Mesenchymal stem cell (in vitro differentiated cells and primary cell): ENCODE measurements around the gene SPEG.

Experiments used
- DNase-seq: peaks from one replicate; pipeline ENCODE4 v3.0.0-alpha.2; 2013
- H2AFZ ChIP-seq: one replicate; pipeline ENCODE4 v1.6.1; 2013; ENCODE audit warnings: low read depth, mild to moderate bottlenecking, control low read depth, inconsistent platforms, low read length, moderate library complexity
- H2AK5ac ChIP-seq: 2 replicates; pipeline ENCODE4 v1.6.1; 2013; ENCODE audit warnings: low read length, moderate library complexity, mild to moderate bottlenecking, inconsistent platforms; ENCODE audit not compliant: severe bottlenecking
- H2BK120ac ChIP-seq: one replicate; pipeline ENCODE4 v1.6.1; 2013; ENCODE audit warnings: low read depth, mild to moderate bottlenecking, inconsistent platforms, low read length, moderate library complexity
- H2BK12ac ChIP-seq, 2 experiments: one replicate each; pipeline ENCODE4 v1.6.1; 2013; ENCODE audit warnings: inconsistent platforms in 2 of 2, low read length in 2 of 2, mild to moderate bottlenecking in 2 of 2, moderate library complexity in 2 of 2, control low read depth in 1 of 2
- H2BK15ac ChIP-seq: one replicate; pipeline ENCODE4 v1.6.1; 2013; ENCODE audit warnings: mild to moderate bottlenecking, low read depth, inconsistent platforms; ENCODE audit not compliant: poor library complexity, severe bottlenecking
- H2BK5ac ChIP-seq: 2 replicates; pipeline ENCODE4 v1.6.1; 2013; ENCODE audit warnings: low read depth, mild to moderate bottlenecking, low read length, control low read depth, inconsistent platforms; ENCODE audit not compliant: poor library complexity, severe bottlenecking
- H3K14ac ChIP-seq, 2 experiments: one replicate each; pipeline ENCODE4 v1.6.1; 2013; ENCODE audit warnings: inconsistent platforms in 2 of 2, low read length in 2 of 2, control low read depth in 1 of 2, mild to moderate bottlenecking in 1 of 2, moderate library complexity in 1 of 2
- H3K18ac ChIP-seq, 2 experiments: one replicate each; pipeline ENCODE4 v1.6.1; 2013; ENCODE audit warnings: inconsistent platforms in 2 of 2, low read length in 2 of 2, control low read depth in 1 of 2, low read depth in 1 of 2, mild to moderate bottlenecking in 1 of 2
- H3K23ac ChIP-seq, 2 experiments: one replicate each; pipeline ENCODE4 v1.6.1; 2013; ENCODE audit warnings: inconsistent platforms in 2 of 2, low read length in 2 of 2, mild to moderate bottlenecking in 2 of 2, moderate library complexity in 2 of 2, control low read depth in 1 of 2
- H3K27ac ChIP-seq: 2 replicates; pipeline ENCODE4 v1.5.1; 2013; ENCODE audit warnings: mild to moderate bottlenecking, moderate library complexity, low read length, control low read depth, inconsistent platforms; ENCODE audit not compliant: poor library complexity, severe bottlenecking
- H3K27me3 ChIP-seq, 2 experiments: 2 replicates each; pipeline versions ENCODE4 v1.6.1 to v1.7.0; 2013; ENCODE audit warnings: low read length in 2 of 2, mild to moderate bottlenecking in 2 of 2, moderate library complexity in 2 of 2, control low read depth in 1 of 2, inconsistent platforms in 1 of 2; ENCODE audit not compliant: control insufficient read depth in 1 of 2, insufficient read depth in 1 of 2
- H3K36me3 ChIP-seq, 2 experiments: 2 replicates each; pipeline versions ENCODE4 v1.6.1 to v1.7.0; 2013; ENCODE audit warnings: low read length in 2 of 2, control low read depth in 1 of 2, inconsistent platforms in 1 of 2, low read depth in 1 of 2, mild to moderate bottlenecking in 1 of 2; ENCODE audit not compliant: insufficient read depth in 2 of 2, control insufficient read depth in 1 of 2
- H3K4ac ChIP-seq, 2 experiments: one replicate each; pipeline ENCODE4 v1.6.1; 2013; ENCODE audit warnings: inconsistent platforms in 2 of 2, low read length in 2 of 2, mild to moderate bottlenecking in 2 of 2, moderate library complexity in 2 of 2, control low read depth in 1 of 2, low read depth in 1 of 2
- H3K4me1 ChIP-seq: 2 replicates; pipeline ENCODE4 v1.6.1; 2013; ENCODE audit warnings: low read depth, low read length, control low read depth; ENCODE audit not compliant: control insufficient read depth, insufficient read depth
- H3K4me2 ChIP-seq: 2 replicates; pipeline ENCODE4 v1.6.1; 2013; ENCODE audit warnings: low read length, mild to moderate bottlenecking, inconsistent platforms; ENCODE audit not compliant: poor library complexity, severe bottlenecking
- H3K4me3 ChIP-seq, 2 experiments: 2 replicates each; pipeline versions ENCODE4 v1.5.1 to v1.7.0; 2013; ENCODE audit warnings: low read length in 2 of 2, mild to moderate bottlenecking in 2 of 2, control low read depth in 1 of 2, low read depth in 1 of 2; ENCODE audit not compliant: insufficient read depth in 1 of 2
- H3K79me1 ChIP-seq: replicated peaks from 2 replicates; pipeline ENCODE4 v1.6.1; 2013; ENCODE audit warnings: mild to moderate bottlenecking, control low read depth, low read length, inconsistent platforms; ENCODE audit not compliant: poor library complexity, severe bottlenecking
- H3K9ac ChIP-seq: 2 replicates; pipeline ENCODE4 v1.7.0; 2013; ENCODE audit warnings: mild to moderate bottlenecking, low read length, moderate library complexity
- H3K9me3 ChIP-seq: 2 replicates; pipeline ENCODE4 v1.7.0; 2013; ENCODE audit warnings: mild to moderate bottlenecking, low read length; ENCODE audit not compliant: control insufficient read depth
- H4K8ac ChIP-seq: one replicate; pipeline ENCODE4 v1.6.1; 2013; ENCODE audit warnings: inconsistent platforms, mild to moderate bottlenecking, low read length, moderate library complexity
- H4K91ac ChIP-seq: one replicate; pipeline ENCODE4 v1.6.1; 2013; ENCODE audit warnings: mild to moderate bottlenecking, low read length, inconsistent platforms
- WGBS: methylation state at CpG from one replicate; pipeline ENCODE4 v1.1.7; 2013; ENCODE audit warnings: mixed read lengths; 5-methylcytosine and 5-hydroxymethylcytosine counted together

The SPEG gene

GRCh38 chr2:219416938-219417337, 17.7 kb upstream of the SPEG start:
- WGBS = 92% methylated on average over 4 of the region's 4 CpGs

GRCh38 chr2:219417374-219417773, 17.3 kb upstream of the SPEG start:
- Histone ChIP-seq H2AFZ (no peak overlapping the region), H3K14ac (peak overlapping the region in 1 of 2 experiments; percentile 53), H3K4ac (no peak overlapping the region), H3K23ac (no peak overlapping the region), H2BK12ac (no peak overlapping the region), H3K4me1 (peaks cover 21% of the 10 kb centered on the region), H3K4me3 (no peak overlapping the region), H3K9me3 (peaks cover 12% of the 10 kb centered on the region), H3K4me2 (no peak overlapping the region), H3K27me3 (peaks cover 9 to 10% of the 10 kb centered on the region in 2 experiments), H3K36me3 (no peaks in the 10 kb centered on the region), H3K9ac (no peak overlapping the region), H2BK15ac (no peak overlapping the region), H4K8ac (no peak overlapping the region), H2AK5ac (no peak overlapping the region), H2BK5ac (no peak overlapping the region), H3K27ac (no peak overlapping the region), H3K79me1 (no peaks in the 10 kb centered on the region), H2BK120ac (no peak overlapping the region), H4K91ac (no peak overlapping the region), H3K18ac (no peak overlapping the region)
- WGBS = 90% methylated on average over 9 of the region's 9 CpGs
- DNase-seq = no peak

More at GRCh38 chr2:219416938-219417337, 17.7 kb upstream of the SPEG start:
- H2BK120ac ChIP-seq = no peak overlapping the region
- H3K14ac ChIP-seq = no peak overlapping the region
- no peak overlapping the region for H2BK5ac ChIP-seq
- no peak overlapping the region for H3K4me3 ChIP-seq
- H3K4ac ChIP-seq = no peak overlapping the region
- no peak overlapping the region for H4K8ac ChIP-seq
- no peak overlapping the region for H2AK5ac ChIP-seq
- H2BK12ac ChIP-seq = no peak overlapping the region
- no peak overlapping the region for H3K27ac ChIP-seq
- no peak overlapping the region for H2AFZ ChIP-seq
- no peaks in the 10 kb centered on the region for H3K79me1 ChIP-seq
- no peak overlapping the region for H3K23ac ChIP-seq
- H3K4me1 ChIP-seq = peaks cover 21% of the 10 kb centered on the region
- no peaks in the 10 kb centered on the region for H3K36me3 ChIP-seq
- H2BK15ac ChIP-seq = no peak overlapping the region
- H3K4me2 ChIP-seq = no peak overlapping the region
- H3K27me3 ChIP-seq = peaks cover 9 to 10% of the 10 kb centered on the region in 2 experiments
- no peak for DNase-seq
- H3K18ac ChIP-seq = no peak overlapping the region
- H3K9ac ChIP-seq = no peak overlapping the region
- H3K9me3 ChIP-seq = peaks cover 13% of the 10 kb centered on the region
- no peak overlapping the region for H4K91ac ChIP-seq

GRCh38 chr2:219418155-219419011, 16.3 kb upstream of the SPEG start, which contains the start of gene DES:
Gene DES (plus strand): TSS chr2:219418377. CDS start chr2:219418463, 86 bp downstream.
- Histone ChIP-seq H3K4me1 (peaks cover 21% of the 10 kb centered on the region), H3K27me3 (peaks cover 9 to 10% of the 10 kb centered on the region in 2 experiments), H2AFZ (peak within 1 kb of the TSS; percentile 44), H3K23ac (peak within 1 kb of the TSS in 1 of 2 experiments; percentile 46), H2AK5ac (peak within 1 kb of the TSS; percentile 47), H3K4me2 (peak within 1 kb of the TSS; percentile 54), H3K9me3 (peaks cover 4% of the 10 kb centered on the region), H3K36me3 (no peaks in the 10 kb centered on the region), H2BK5ac (no peak within 1 kb of the TSS), H3K9ac (no peak within 1 kb of the TSS), H4K91ac (no peak within 1 kb of the TSS), H3K18ac (peak within 1 kb of the TSS in 1 of 2 experiments; percentile 84), H4K8ac (peak within 1 kb of the TSS; percentile 65), H3K27ac (no peak within 1 kb of the TSS), H3K79me1 (no peaks in the 10 kb centered on the region), H2BK120ac (peak within 1 kb of the TSS; percentile 9), H3K4me3 (peak within 1 kb of the TSS; percentile 29 to 35), H3K14ac (peak within 1 kb of the TSS in 1 of 2 experiments; percentile 76), H3K4ac (no peak within 1 kb of the TSS), H2BK12ac (peak within 1 kb of the TSS in 1 of 2 experiments; percentile 49), H2BK15ac (peak within 1 kb of the TSS; percentile 63)
- DNase-seq = no peak
- WGBS = 27% methylated on average over 87 of the region's 98 CpGs

- no peak overlapping the region for H2AFZ ChIP-seq
- no peak overlapping the region for H2BK120ac ChIP-seq
- no peak for DNase-seq
- peaks cover 23% of the 10 kb centered on the region for H3K4me1 ChIP-seq
- H3K14ac ChIP-seq = peak overlapping the region in 1 of 2 experiments; percentile 76
- H3K4me2 ChIP-seq = no peak overlapping the region
- H4K8ac ChIP-seq = no peak overlapping the region
- H3K9me3 ChIP-seq = no peaks in the 10 kb centered on the region
- no peak overlapping the region for H3K9ac ChIP-seq
- no peak overlapping the region for H3K27ac ChIP-seq
- no peak overlapping the region for H2BK15ac ChIP-seq
- H3K4ac ChIP-seq = no peak overlapping the region
- H4K91ac ChIP-seq = no peak overlapping the region
- H2BK5ac ChIP-seq = no peak overlapping the region
- WGBS = 62% methylated on average over 12 of the region's 12 CpGs
- H3K18ac ChIP-seq = no peak overlapping the region
- H3K4me3 ChIP-seq = peak overlapping the region in 1 of 2 experiments; percentile 29
- H3K27me3 ChIP-seq = peaks cover 9 to 10% of the 10 kb centered on the region in 2 experiments
- peak overlapping the region; percentile 47 for H2AK5ac ChIP-seq
- no peaks in the 10 kb centered on the region for H3K36me3 ChIP-seq
- no peaks in the 10 kb centered on the region for H3K79me1 ChIP-seq
- H2BK12ac ChIP-seq = peak overlapping the region in 1 of 2 experiments; percentile 21
- peak overlapping the region in 1 of 2 experiments; percentile 46 for H3K23ac ChIP-seq
Measured at GRCh38 chr2:219419012-219419324, 15.7 kb upstream of the SPEG start.
